HepG2 (cell line): ENCODE data around the gene PLCB1. TPM values are rescaled to one million over a fixed set of nuclear protein-coding genes. Genes with fewer than 3 reads are reported as not detected.

Experiments used
- BCL6 ChIP-seq: IDR thresholded peaks from 2 replicates; pipeline ENCODE4 v1.6.1; 2016; ENCODE audit warnings: missing genetic modification reagents, missing compliant biosample characterization
- BORCS8-MEF2B ChIP-seq: sonication (generic); formaldehyde crosslinking; IDR thresholded peaks from 2 replicates; pipeline ENCODE4 v1.8.0; 2022; ENCODE audit warnings: mild to moderate bottlenecking, missing genetic modification reagents
- EED ChIP-seq: sonication (generic); formaldehyde crosslinking; IDR thresholded peaks from 2 replicates; pipeline ENCODE4 v1.5.0; 2020; ENCODE audit warnings: mild to moderate bottlenecking, missing genetic modification reagents
- ELF3 ChIP-seq: IDR thresholded peaks from 2 replicates; pipeline ENCODE4 v1.6.1; 2016; ENCODE audit warnings: missing genetic modification reagents, missing compliant biosample characterization
- EP300 ChIP-seq, 3 experiments: sonication (generic) in 1 of 3; formaldehyde crosslinking in 1 of 3; IDR thresholded peaks; 2 replicates each; pipeline versions ENCODE4 v1.5.1 to v1.6.1; 2011 to 2020; ENCODE audit warnings: low read depth in 2 of 3, low read length in 2 of 3, borderline replicate concordance in 1 of 3, improper control_type of control experiment in 1 of 3, mild to moderate bottlenecking in 1 of 3, missing genetic modification reagents in 1 of 3, moderate library complexity in 1 of 3
- ERF ChIP-seq: IDR thresholded peaks from 2 replicates; pipeline ENCODE4 v1.6.1; 2018; ENCODE audit warnings: missing biosample characterization, missing genetic modification reagents
- JUND ChIP-seq: sonication (generic); formaldehyde crosslinking; IDR thresholded peaks from 2 replicates; pipeline ENCODE4 v1.8.0; 2022; ENCODE audit warnings: mild to moderate bottlenecking, missing genetic modification reagents
- MAFG ChIP-seq: sonication (generic); formaldehyde crosslinking; IDR thresholded peaks from 2 replicates; pipeline ENCODE4 v1.5.1; 2020; ENCODE audit warnings: mild to moderate bottlenecking, missing genetic modification reagents
- MTA1 ChIP-seq: sonication (generic); formaldehyde crosslinking; IDR thresholded peaks from 2 replicates; pipeline ENCODE4 v1.4.0; 2020; ENCODE audit warnings: missing genetic modification reagents, mild to moderate bottlenecking, borderline replicate concordance
- NFKBIZ ChIP-seq: IDR thresholded peaks from 2 replicates; pipeline ENCODE4 v1.6.1; 2018; ENCODE audit warnings: missing genetic modification reagents, missing compliant biosample characterization
- RCOR2 ChIP-seq: IDR thresholded peaks from 2 replicates; pipeline ENCODE4 v1.6.1; 2016; ENCODE audit warnings: missing biosample characterization, missing genetic modification reagents
- SALL2 ChIP-seq: sonication (generic); formaldehyde crosslinking; IDR thresholded peaks from 2 replicates; pipeline ENCODE4 v1.8.1; 2023; ENCODE audit warnings: mild to moderate bottlenecking, missing genetic modification reagents, inconsistent platforms
- SAP130 ChIP-seq: IDR thresholded peaks from 2 replicates; pipeline ENCODE4 v1.6.1; 2016; ENCODE audit warnings: low read depth
- SNAI1 ChIP-seq: sonication (generic); formaldehyde crosslinking; IDR thresholded peaks from 2 replicates; pipeline ENCODE4 v1.5.0; 2020; ENCODE audit warnings: mild to moderate bottlenecking, missing genetic modification reagents, borderline replicate concordance
- THAP11 ChIP-seq: IDR thresholded peaks from 2 replicates; pipeline ENCODE4 v1.6.1; 2016; ENCODE audit warnings: missing biosample characterization, missing genetic modification reagents
- ZNF205 ChIP-seq: IDR thresholded peaks from 2 replicates; pipeline ENCODE4 v1.6.1; 2018; ENCODE audit warnings: missing biosample characterization, missing genetic modification reagents
- ZNF652 ChIP-seq: IDR thresholded peaks from 2 replicates; pipeline ENCODE4 v1.6.1; 2016; ENCODE audit warnings: low read depth, borderline replicate concordance
- ZNF792 ChIP-seq: IDR thresholded peaks from 2 replicates; pipeline ENCODE4 v1.6.1; 2016
- polyA plus RNA-seq, 8 experiments: library from polyadenylated mRNA; depleted of rRNA in 3 of 8; stranded (reverse) in 7 of 8; unstranded in 1 of 8; fragments of >200 nt; fragmentation: Illumina TruSeq in 4 of 8; extraction: Trizol in 4 of 8; gene quantifications; 2 replicates each; pipeline versions ENCODE4 v1.2.1 to v1.2.3, GENCODE V29; 2011 to 2016; ENCODE audit warnings: low read depth in 4 of 8, missing spikeins in 1 of 8, mixed read lengths in 1 of 8; ENCODE audit not compliant: insufficient read depth in 1 of 8
- total RNA-seq, 5 experiments: library from RNA; depleted of rRNA; stranded (reverse); fragments of >200 nt; fragmentation: Illumina TruSeq; extraction: Trizol; gene quantifications; 2 replicates each; pipeline ENCODE4 v1.2.3, GENCODE V29; 2016; ENCODE audit warnings: low read depth in 1 of 5
- TF ChIP-seq, protein P1 (sequence below): sonication (generic); formaldehyde crosslinking; IDR thresholded peaks from 2 replicates; pipeline ENCODE4 v1.5.0; 2020; ENCODE audit warnings: mild to moderate bottlenecking, missing genetic modification reagents, moderate library complexity
- TF ChIP-seq, protein P2 (sequence below): IDR thresholded peaks from 2 replicates; pipeline ENCODE4 v1.6.1; 2016; ENCODE audit warnings: missing compliant biosample characterization, missing genetic modification reagents, borderline replicate concordance
- TF ChIP-seq, protein P3 (sequence below): IDR thresholded peaks from 2 replicates; pipeline ENCODE4 v1.6.1; 2016; ENCODE audit warnings: mild to moderate bottlenecking
- TF ChIP-seq, protein P4 (sequence below): sonication (generic); formaldehyde crosslinking; IDR thresholded peaks from 2 replicates; pipeline ENCODE4 v1.4.0; 2020; ENCODE audit warnings: missing genetic modification reagents
- TF ChIP-seq, protein P5 (sequence below), 2 experiments: sonication (generic) in 1 of 2; formaldehyde crosslinking in 1 of 2; IDR thresholded peaks; 2 replicates each; pipeline versions ENCODE4 v1.4.0 to v1.6.1; 2018 to 2020; ENCODE audit warnings: missing genetic modification reagents in 2 of 2, borderline replicate concordance in 1 of 2, low read depth in 1 of 2, mild to moderate bottlenecking in 1 of 2, missing biosample characterization in 1 of 2

The PLCB1 gene
- total and polyA plus RNA-seq, 2 of the 13 experiments (the other 11 are each of a cell fraction or from before 2014, with no cell fraction given), result 42.4 to 55.9 TPM

DNA sequence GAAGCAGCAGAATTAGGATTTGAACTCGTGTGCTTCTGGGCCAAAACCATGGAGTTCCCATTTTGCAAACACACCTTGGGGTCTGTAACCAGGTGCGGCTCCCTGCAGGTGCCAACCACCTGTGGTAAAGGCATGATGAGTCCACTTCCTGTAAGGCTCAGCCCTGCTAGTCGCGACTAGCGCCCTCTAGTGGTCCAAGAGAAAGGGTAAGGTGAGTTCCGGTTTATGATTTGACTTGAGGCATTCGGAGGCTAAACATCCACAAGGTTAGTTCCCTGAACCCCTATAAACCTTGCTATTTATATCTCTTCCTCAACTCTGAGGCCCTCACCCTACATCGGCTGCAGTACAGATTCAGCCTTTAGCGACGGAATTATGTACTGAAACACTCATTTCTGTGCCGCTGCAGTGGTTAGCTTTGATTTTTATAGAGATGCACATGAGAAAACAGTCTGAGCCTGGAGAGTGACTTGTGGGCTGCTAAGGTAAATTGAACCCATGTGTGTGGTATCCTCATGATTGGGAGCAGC is 173.4 kb downstream of the PLCB1 start (continued):
- peak; percentile 43 for TF ChIP-seq THAP11 (CRISPR knock-in tag)
- TF ChIP-seq, protein P1, sequence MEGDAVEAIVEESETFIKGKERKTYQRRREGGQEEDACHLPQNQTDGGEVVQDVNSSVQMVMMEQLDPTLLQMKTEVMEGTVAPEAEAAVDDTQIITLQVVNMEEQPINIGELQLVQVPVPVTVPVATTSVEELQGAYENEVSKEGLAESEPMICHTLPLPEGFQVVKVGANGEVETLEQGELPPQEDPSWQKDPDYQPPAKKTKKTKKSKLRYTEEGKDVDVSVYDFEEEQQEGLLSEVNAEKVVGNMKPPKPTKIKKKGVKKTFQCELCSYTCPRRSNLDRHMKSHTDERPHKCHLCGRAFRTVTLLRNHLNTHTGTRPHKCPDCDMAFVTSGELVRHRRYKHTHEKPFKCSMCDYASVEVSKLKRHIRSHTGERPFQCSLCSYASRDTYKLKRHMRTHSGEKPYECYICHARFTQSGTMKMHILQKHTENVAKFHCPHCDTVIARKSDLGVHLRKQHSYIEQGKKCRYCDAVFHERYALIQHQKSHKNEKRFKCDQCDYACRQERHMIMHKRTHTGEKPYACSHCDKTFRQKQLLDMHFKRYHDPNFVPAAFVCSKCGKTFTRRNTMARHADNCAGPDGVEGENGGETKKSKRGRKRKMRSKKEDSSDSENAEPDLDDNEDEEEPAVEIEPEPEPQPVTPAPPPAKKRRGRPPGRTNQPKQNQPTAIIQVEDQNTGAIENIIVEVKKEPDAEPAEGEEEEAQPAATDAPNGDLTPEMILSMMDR (CRISPR knock-in tag), result peak; percentile 87
- TF ChIP-seq BORCS8-MEF2B (CRISPR knock-in tag), result peak; percentile 54; the same call in 1 of the 2 replicates
- TF ChIP-seq, protein P2, sequence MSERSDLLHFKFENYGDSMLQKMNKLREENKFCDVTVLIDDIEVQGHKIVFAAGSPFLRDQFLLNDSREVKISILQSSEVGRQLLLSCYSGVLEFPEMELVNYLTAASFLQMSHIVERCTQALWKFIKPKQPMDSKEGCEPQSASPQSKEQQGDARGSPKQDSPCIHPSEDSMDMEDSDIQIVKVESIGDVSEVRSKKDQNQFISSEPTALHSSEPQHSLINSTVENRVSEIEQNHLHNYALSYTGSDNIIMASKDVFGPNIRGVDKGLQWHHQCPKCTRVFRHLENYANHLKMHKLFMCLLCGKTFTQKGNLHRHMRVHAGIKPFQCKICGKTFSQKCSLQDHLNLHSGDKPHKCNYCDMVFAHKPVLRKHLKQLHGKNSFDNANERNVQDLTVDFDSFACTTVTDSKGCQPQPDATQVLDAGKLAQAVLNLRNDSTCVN (CRISPR knock-in tag), result peak; percentile 62; the same call in 1 of the 2 replicates
- no peak for TF ChIP-seq JUND
- TF ChIP-seq, protein P3, sequence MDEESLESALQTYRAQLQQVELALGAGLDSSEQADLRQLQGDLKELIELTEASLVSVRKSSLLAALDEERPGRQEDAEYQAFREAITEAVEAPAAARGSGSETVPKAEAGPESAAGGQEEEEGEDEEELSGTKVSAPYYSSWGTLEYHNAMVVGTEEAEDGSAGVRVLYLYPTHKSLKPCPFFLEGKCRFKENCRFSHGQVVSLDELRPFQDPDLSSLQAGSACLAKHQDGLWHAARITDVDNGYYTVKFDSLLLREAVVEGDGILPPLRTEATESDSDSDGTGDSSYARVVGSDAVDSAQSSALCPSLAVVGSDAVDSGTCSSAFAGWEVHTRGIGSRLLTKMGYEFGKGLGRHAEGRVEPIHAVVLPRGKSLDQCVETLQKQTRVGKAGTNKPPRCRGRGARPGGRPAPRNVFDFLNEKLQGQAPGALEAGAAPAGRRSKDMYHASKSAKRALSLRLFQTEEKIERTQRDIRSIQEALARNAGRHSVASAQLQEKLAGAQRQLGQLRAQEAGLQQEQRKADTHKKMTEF (CRISPR knock-in tag), result 0 out of 2 replicates have a peak, but pooled peaks have one; percentile 23
- TF ChIP-seq ZNF652 (CRISPR knock-in tag), result no peak
- peak; percentile 42; the same call in 1 of the 2 replicates for TF ChIP-seq SAP130 (CRISPR knock-in tag)
- 0 out of 2 replicates have a peak, but pooled peaks have one; percentile 74 for TF ChIP-seq NFKBIZ (CRISPR knock-in tag)
- peak; percentile 51; the same call in 1 of the 2 replicates for TF ChIP-seq ERF (CRISPR knock-in tag)
- 0 out of 2 replicates have a peak, but pooled peaks have one; percentile 13 for TF ChIP-seq SALL2 (CRISPR knock-in tag)
- 0 out of 2 replicates have a peak, but pooled peaks have one; percentile 42 for TF ChIP-seq BCL6 (CRISPR knock-in tag)
- TF ChIP-seq ZNF205, result 0 out of 2 replicates have a peak, but pooled peaks have one; percentile 66
- TF ChIP-seq RCOR2, result peak; percentile 33; the same call in 1 of the 2 replicates
- TF ChIP-seq MAFG (CRISPR knock-in tag), result no peak
- TF ChIP-seq EP300 (IDR thresholded peaks at IDR 0.05; ENCODE audit: low read depth in 2 of 2, low read length in 2 of 2), result no peak
- 0 out of 2 replicates have a peak, but pooled peaks have one; percentile 31 for TF ChIP-seq EP300 (CRISPR knock-in tag; IDR thresholded peaks at IDR 0.05; ENCODE audit: borderline replicate concordance)
- no peak for TF ChIP-seq MTA1 (CRISPR knock-in tag)
- peak; percentile 48; the same call in 1 of the 2 replicates for TF ChIP-seq SNAI1 (CRISPR knock-in tag)
- peak; percentile 38; the same call in 1 of the 2 replicates for TF ChIP-seq ZNF792
- TF ChIP-seq ELF3 (CRISPR knock-in tag), result peak; percentile 90
- TF ChIP-seq, protein P4, sequence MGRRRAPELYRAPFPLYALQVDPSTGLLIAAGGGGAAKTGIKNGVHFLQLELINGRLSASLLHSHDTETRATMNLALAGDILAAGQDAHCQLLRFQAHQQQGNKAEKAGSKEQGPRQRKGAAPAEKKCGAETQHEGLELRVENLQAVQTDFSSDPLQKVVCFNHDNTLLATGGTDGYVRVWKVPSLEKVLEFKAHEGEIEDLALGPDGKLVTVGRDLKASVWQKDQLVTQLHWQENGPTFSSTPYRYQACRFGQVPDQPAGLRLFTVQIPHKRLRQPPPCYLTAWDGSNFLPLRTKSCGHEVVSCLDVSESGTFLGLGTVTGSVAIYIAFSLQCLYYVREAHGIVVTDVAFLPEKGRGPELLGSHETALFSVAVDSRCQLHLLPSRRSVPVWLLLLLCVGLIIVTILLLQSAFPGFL (CRISPR knock-in tag), result no peak
- 0 out of 2 replicates have a peak, but pooled peaks have one; percentile 34 for TF ChIP-seq EED (CRISPR knock-in tag)
- TF ChIP-seq, protein P5, sequence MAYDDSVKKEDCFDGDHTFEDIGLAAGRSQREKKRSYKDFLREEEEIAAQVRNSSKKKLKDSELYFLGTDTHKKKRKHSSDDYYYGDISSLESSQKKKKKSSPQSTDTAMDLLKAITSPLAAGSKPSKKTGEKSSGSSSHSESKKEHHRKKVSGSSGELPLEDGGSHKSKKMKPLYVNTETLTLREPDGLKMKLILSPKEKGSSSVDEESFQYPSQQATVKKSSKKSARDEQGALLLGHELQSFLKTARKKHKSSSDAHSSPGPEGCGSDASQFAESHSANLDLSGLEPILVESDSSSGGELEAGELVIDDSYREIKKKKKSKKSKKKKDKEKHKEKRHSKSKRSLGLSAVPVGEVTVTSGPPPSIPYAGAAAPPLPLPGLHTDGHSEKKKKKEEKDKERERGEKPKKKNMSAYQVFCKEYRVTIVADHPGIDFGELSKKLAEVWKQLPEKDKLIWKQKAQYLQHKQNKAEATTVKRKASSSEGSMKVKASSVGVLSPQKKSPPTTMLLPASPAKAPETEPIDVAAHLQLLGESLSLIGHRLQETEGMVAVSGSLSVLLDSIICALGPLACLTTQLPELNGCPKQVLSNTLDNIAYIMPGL (CRISPR knock-in tag; IDR thresholded peaks at IDR 0.05; ENCODE audit: borderline replicate concordance in 1 of 2, low read depth in 1 of 2), result peak; percentile 50 to 73; a peak in 3 of 4 replicates
